ENCODE results near the gene DAB2IP.

Gene DAB2IP

DNA sequence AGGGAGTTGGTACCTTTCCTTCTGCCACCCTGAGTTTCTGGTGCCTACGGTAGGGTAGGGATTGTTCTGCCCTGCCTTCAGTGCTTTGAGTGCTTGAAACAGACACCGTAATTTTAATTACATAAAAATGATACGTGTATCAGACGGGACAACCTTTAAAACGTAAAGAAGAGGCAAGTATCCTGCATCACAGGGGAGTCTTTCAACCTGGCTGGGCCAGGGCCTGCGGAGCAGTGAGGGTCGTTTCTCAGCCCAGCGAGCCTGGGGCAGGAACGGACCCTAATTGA, 483 bp upstream of the DAB2IP start:
- H3K4me3 ChIP-seq (ENCODE audit: low read depth, low read length) = no peak overlapping the region
- TF ChIP-seq, protein P1, sequence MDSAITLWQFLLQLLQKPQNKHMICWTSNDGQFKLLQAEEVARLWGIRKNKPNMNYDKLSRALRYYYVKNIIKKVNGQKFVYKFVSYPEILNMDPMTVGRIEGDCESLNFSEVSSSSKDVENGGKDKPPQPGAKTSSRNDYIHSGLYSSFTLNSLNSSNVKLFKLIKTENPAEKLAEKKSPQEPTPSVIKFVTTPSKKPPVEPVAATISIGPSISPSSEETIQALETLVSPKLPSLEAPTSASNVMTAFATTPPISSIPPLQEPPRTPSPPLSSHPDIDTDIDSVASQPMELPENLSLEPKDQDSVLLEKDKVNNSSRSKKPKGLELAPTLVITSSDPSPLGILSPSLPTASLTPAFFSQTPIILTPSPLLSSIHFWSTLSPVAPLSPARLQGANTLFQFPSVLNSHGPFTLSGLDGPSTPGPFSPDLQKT (IDR thresholded peaks at IDR 0.05; ENCODE audit: borderline replicate concordance, low read depth, low read length) = no peak
- no peak for TF ChIP-seq ZFHX2 (tag by site-specific recombination; conservative IDR thresholded peaks at IDR 0.05)
- 0 out of 2 replicates have a peak, but pooled peaks have one; percentile 20 for TF ChIP-seq ZNF600 (tag by site-specific recombination; IDR thresholded peaks at IDR 0.05)
- TF ChIP-seq, protein P2, sequence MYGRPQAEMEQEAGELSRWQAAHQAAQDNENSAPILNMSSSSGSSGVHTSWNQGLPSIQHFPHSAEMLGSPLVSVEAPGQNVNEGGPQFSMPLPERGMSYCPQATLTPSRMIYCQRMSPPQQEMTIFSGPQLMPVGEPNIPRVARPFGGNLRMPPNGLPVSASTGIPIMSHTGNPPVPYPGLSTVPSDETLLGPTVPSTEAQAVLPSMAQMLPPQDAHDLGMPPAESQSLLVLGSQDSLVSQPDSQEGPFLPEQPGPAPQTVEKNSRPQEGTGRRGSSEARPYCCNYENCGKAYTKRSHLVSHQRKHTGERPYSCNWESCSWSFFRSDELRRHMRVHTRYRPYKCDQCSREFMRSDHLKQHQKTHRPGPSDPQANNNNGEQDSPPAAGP (tag by site-specific recombination; IDR thresholded peaks at IDR 0.05) = no peak
- no peak for TF ChIP-seq ZNF2 (tag by site-specific recombination; IDR thresholded peaks at IDR 0.05)

DNA sequence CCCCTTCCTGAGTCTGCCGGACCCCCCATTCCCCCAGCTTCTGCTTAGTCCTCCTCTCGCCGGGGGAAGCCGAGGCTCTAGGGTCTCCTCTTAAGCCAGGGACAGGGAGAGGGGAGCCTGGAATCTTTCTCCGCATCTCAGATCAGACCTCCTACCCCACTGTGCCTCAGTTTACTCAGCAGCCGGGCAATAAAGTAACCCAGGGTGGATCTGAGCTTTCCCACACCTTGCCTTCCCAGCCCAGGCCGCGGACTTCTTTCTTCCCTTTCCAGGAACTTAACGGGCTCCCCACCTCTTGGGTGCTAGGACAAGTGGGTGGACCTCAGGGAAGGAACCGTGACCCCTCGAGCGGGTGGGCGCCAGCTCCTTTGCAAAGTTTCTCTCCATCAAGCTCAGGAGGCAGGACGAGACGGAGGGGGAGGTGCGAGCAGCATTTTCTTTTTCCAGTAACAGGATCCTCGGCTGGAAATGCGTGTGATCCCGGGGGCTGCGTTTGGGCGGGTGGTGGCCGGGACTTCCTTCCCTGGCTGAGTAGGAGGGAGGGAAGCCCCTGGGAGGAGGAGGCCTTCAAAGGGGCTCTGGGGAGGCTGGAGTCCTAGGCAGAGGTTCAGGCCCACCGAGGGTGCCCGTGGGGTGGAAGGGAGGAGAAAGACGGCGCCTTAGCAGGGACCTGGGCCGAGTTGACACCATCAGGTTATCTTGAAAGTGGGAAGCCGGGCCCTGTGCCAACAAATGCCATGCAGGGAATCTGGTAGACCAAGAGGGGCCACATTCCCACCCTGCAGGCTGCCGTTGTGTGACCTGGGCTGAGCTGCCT, 795 bp downstream of the DAB2IP start:
- ChIA-PET POLR2A (interaction anchor here (0.6 to 1.1 kb wide), 3 partner anchors 12 to 47 kb away, joined by 3 to 4 read pairs (median 4); no protein-coding TSS in a partner anchor), CTCF (interaction anchor here (0.6 to 3.2 kb wide), 7 partner anchors 12 to 126 kb away, joined by 3 to 11 read pairs (median 4); no protein-coding TSS in a partner anchor)
- Histone ChIP-seq H3K36me3 (ENCODE audit: control insufficient read depth in 2 of 2, insufficient read depth in 1 of 2, low read length in 2 of 2) (peaks cover 0 to 8% of the 10 kb centered on the region in 2 experiments; a peak in 1 of 3 replicates), H3K9me3 (ENCODE audit: control insufficient read depth, insufficient read depth, low read depth, low read length) (no peaks in the 10 kb centered on the region), H3K27ac (ENCODE audit: extremely low read depth, low read depth, low read length) (peak overlapping the region; percentile 68; the same call in 1 of the 2 replicates), H3K4me1 (ENCODE audit: control insufficient read depth, insufficient read depth, low read length) (peaks cover 13% of the 10 kb centered on the region), H3K4me3 (ENCODE audit: low read depth, low read length) (peak overlapping the region; percentile 59)
- TF ChIP-seq, protein P3, sequence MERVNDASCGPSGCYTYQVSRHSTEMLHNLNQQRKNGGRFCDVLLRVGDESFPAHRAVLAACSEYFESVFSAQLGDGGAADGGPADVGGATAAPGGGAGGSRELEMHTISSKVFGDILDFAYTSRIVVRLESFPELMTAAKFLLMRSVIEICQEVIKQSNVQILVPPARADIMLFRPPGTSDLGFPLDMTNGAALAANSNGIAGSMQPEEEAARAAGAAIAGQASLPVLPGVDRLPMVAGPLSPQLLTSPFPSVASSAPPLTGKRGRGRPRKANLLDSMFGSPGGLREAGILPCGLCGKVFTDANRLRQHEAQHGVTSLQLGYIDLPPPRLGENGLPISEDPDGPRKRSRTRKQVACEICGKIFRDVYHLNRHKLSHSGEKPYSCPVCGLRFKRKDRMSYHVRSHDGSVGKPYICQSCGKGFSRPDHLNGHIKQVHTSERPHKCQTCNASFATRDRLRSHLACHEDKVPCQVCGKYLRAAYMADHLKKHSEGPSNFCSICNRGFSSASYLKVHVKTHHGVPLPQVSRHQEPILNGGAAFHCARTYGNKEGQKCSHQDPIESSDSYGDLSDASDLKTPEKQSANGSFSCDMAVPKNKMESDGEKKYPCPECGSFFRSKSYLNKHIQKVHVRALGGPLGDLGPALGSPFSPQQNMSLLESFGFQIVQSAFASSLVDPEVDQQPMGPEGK (tag by site-specific recombination; IDR thresholded peaks at IDR 0.05) = no peak; the same call in none of the 2 replicates
- TF ChIP-seq WT1 (tag by site-specific recombination; IDR thresholded peaks at IDR 0.05) (no peak), TCF7L2 (IDR thresholded peaks at IDR 0.05; ENCODE audit: borderline replicate concordance, low read depth, low read length) (no peak), GLIS1 (tag by site-specific recombination; IDR thresholded peaks at IDR 0.05) (peak; percentile 54), ZNF677 (tag by site-specific recombination; IDR thresholded peaks at IDR 0.05) (no peak), ZIC2 (tag by site-specific recombination; IDR thresholded peaks at IDR 0.05) (peak; percentile 59), ZBTB17 (tag by site-specific recombination; IDR thresholded peaks at IDR 0.05) (0 out of 2 replicates have a peak, but pooled peaks have one; percentile 18), GFI1B (tag by site-specific recombination; IDR thresholded peaks at IDR 0.05) (no peak), ZNF76 (tag by site-specific recombination; IDR thresholded peaks at IDR 0.05; ENCODE audit: borderline replicate concordance, low read depth) (no peak), ZNF785 (tag by site-specific recombination; IDR thresholded peaks at IDR 0.05) (no peak), GLIS2 (tag by site-specific recombination; IDR thresholded peaks at IDR 0.05) (peak; percentile 52), ZNF776 (tag by site-specific recombination; IDR thresholded peaks at IDR 0.05; ENCODE audit: borderline replicate concordance) (no peak)
- TF ChIP-seq, protein P4, sequence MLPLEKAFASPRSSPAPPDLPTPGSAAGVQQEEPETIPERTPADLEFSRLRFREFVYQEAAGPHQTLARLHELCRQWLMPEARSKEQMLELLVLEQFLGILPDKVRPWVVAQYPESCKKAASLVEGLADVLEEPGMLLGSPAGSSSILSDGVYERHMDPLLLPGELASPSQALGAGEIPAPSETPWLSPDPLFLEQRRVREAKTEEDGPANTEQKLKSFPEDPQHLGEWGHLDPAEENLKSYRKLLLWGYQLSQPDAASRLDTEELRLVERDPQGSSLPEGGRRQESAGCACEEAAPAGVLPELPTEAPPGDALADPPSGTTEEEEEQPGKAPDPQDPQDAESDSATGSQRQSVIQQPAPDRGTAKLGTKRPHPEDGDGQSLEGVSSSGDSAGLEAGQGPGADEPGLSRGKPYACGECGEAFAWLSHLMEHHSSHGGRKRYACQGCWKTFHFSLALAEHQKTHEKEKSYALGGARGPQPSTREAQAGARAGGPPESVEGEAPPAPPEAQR (tag by site-specific recombination; IDR thresholded peaks at IDR 0.05) = no peak
- TF ChIP-seq, protein P5, sequence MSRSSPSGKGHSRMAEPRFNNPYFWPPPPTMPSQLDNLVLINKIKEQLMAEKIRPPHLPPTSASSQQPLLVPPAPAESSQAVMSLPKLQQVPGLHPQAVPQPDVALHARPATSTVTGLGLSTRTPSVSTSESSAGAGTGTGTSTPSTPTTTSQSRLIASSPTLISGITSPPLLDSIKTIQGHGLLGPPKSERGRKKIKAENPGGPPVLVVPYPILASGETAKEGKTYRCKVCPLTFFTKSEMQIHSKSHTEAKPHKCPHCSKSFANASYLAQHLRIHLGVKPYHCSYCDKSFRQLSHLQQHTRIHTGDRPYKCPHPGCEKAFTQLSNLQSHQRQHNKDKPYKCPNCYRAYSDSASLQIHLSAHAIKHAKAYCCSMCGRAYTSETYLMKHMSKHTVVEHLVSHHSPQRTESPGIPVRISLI (tag by site-specific recombination; IDR thresholded peaks at IDR 0.05) = no peak
- TF ChIP-seq, protein P6, sequence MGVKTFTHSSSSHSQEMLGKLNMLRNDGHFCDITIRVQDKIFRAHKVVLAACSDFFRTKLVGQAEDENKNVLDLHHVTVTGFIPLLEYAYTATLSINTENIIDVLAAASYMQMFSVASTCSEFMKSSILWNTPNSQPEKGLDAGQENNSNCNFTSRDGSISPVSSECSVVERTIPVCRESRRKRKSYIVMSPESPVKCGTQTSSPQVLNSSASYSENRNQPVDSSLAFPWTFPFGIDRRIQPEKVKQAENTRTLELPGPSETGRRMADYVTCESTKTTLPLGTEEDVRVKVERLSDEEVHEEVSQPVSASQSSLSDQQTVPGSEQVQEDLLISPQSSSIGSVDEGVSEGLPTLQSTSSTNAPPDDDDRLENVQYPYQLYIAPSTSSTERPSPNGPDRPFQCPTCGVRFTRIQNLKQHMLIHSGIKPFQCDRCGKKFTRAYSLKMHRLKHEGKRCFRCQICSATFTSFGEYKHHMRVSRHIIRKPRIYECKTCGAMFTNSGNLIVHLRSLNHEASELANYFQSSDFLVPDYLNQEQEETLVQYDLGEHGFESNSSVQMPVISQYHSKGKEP (tag by site-specific recombination; IDR thresholded peaks at IDR 0.05) = no peak
- TF ChIP-seq, protein P7, sequence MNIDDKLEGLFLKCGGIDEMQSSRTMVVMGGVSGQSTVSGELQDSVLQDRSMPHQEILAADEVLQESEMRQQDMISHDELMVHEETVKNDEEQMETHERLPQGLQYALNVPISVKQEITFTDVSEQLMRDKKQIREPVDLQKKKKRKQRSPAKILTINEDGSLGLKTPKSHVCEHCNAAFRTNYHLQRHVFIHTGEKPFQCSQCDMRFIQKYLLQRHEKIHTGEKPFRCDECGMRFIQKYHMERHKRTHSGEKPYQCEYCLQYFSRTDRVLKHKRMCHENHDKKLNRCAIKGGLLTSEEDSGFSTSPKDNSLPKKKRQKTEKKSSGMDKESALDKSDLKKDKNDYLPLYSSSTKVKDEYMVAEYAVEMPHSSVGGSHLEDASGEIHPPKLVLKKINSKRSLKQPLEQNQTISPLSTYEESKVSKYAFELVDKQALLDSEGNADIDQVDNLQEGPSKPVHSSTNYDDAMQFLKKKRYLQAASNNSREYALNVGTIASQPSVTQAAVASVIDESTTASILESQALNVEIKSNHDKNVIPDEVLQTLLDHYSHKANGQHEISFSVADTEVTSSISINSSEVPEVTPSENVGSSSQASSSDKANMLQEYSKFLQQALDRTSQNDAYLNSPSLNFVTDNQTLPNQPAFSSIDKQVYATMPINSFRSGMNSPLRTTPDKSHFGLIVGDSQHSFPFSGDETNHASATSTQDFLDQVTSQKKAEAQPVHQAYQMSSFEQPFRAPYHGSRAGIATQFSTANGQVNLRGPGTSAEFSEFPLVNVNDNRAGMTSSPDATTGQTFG (tag by site-specific recombination; IDR thresholded peaks at IDR 0.05; ENCODE audit: borderline replicate concordance) = no peak

More for the DNA sequence above, 483 bp upstream of the DAB2IP start:
- Histone ChIP-seq H3K36me3 (ENCODE audit: control insufficient read depth in 2 of 2, insufficient read depth in 1 of 2, low read length in 2 of 2) (no peaks in the 10 kb centered on the region), H3K9me3 (ENCODE audit: control insufficient read depth, insufficient read depth, low read depth, low read length) (no peaks in the 10 kb centered on the region), H3K4me1 (ENCODE audit: control insufficient read depth, insufficient read depth, low read length) (peaks cover 13% of the 10 kb centered on the region), H3K27ac (ENCODE audit: extremely low read depth, low read depth, low read length) (no peak overlapping the region)
- CTCF ChIA-PET = interaction anchor here (1.1 to 1.7 kb wide), 5 partner anchors 10 to 105 kb away, joined by 3 to 8 read pairs (median 5); no protein-coding TSS in a partner anchor
- POLR2A ChIA-PET = interaction anchor here (1.0 to 1.5 kb wide), 2 partner anchors 29 to 101 kb away, joined by 3 to 4 read pairs; no protein-coding TSS in a partner anchor
